Left colon (tissue), 2 donors: ENCODE measurements around the gene SLC5A3. TPM values are rescaled to one million over a fixed set of nuclear protein-coding genes. Genes with fewer than 3 reads are reported as not detected.

Source experiments
- ATAC-seq: fragments of 200-7000 bp; cut with Tn5 transposase; one replicate; pipeline ENCODE4 v1.9.1; 2020; ENCODE audit warnings: mild to moderate bottlenecking, moderate library complexity
- DNase-seq, 2 donors: peaks; one replicate each; pipeline ENCODE4 v3.0.0-alpha.2; 2020
- intact Hi-C, 2 donors: fragments of 100-400 bp; cut with DNase I in 1 of 2; cut with micrococcal nuclease in 1 of 2; formaldehyde crosslinking; loops; one replicate each; pipeline versions ENCODE4 v1.11.2 to v1.14.0; 2022; cut with DNase I, micrococcal nuclease
- total RNA-seq, 2 donors: library from RNA; stranded (reverse); fragmentation: NEBNext Ultra II Directional; extraction: Animal tissue kit (Norgen Biotek cat#: 25700); gene quantifications; one replicate each; pipeline ENCODE4 v1.2.1, GENCODE V29; 2021
- donor health status: DM: no; HTN: no; CAD: no.
- donor health status: DM: yes; HTN: yes; CAD: no.

SLC5A3 gene
- total RNA-seq, 2 donors from 2014 or later: 14.6 to 19.2 TPM

GRCh38 chr21:34091607-34092006 is 18.2 kb downstream of the SLC5A3 start:
- intact Hi-C loops: no loop called here
- DNase-seq: no peak
- no peak for ATAC-seq

GRCh38 chr21:34092262-34092921 is 19.0 kb downstream of the SLC5A3 start:
- DNase-seq (no peak), ATAC-seq (peak; percentile 82)
- intact Hi-C loops: no loop called here

GRCh38 chr21:34093083-34093482 is 19.7 kb downstream of the SLC5A3 start:
- intact Hi-C loops: no loop called here
- DNase-seq: no peak
- ATAC-seq: no peak

- ATAC-seq (no peak), DNase-seq (no peak)
- intact Hi-C loops: no loop called here
Measured at GRCh38 chr21:34094949-34095348, 21.6 kb downstream of the SLC5A3 start.

GRCh38 chr21:34097442-34097841 is 24.1 kb downstream of the SLC5A3 start:
- intact Hi-C loops: no loop called here
- no peak for DNase-seq
- ATAC-seq: no peak

- ATAC-seq (no peak), DNase-seq (no peak)
- intact Hi-C loops: no loop called here
Measured at GRCh38 chr21:34100337-34100736, 27.0 kb downstream of the SLC5A3 start.

GRCh38 chr21:34100790-34101189 is 27.4 kb downstream of the SLC5A3 start:
- ATAC-seq: no peak
- no peak for DNase-seq
- intact Hi-C loops: no loop called here

GRCh38 chr21:34105947-34106541 is 32.7 kb downstream of the SLC5A3 start:
- DNase-seq (no peak), ATAC-seq (no peak)
- intact Hi-C loops: no loop called here

GRCh38 chr21:34107606-34108005 is 34.2 kb downstream of the SLC5A3 start:
- no peak for DNase-seq
- no peak for ATAC-seq
- intact Hi-C loops: no loop called here

- no peak for ATAC-seq
- intact Hi-C loops: no loop called here
Measured at GRCh38 chr21:34109075-34109474, 35.7 kb downstream of the SLC5A3 start.

GRCh38 chr21:34110594-34111202 is 37.3 kb downstream of the SLC5A3 start:
- ATAC-seq (no peak), DNase-seq (no peak)
- intact Hi-C loops: no loop called here

More at GRCh38 chr21:34109075-34109474, 35.7 kb downstream of the SLC5A3 start:
- DNase-seq: no peak

- intact Hi-C loops: no loop called here
- no peak for ATAC-seq
- DNase-seq: no peak
Measured at GRCh38 chr21:34112316-34113033, 39.1 kb downstream of the SLC5A3 start.

GRCh38 chr21:34113842-34114241 is 40.5 kb downstream of the SLC5A3 start:
- intact Hi-C loops: no loop called here
- no peak for ATAC-seq
- DNase-seq: no peak

GRCh38 chr21:34115160-34115559 is 41.8 kb downstream of the SLC5A3 start:
- intact Hi-C loops: no loop called here
- no peak for ATAC-seq
- no peak for DNase-seq

GRCh38 chr21:34116569-34116968 is 43.2 kb downstream of the SLC5A3 start:
- ATAC-seq: peak; percentile 96
- peak in 1 of 2 donors; percentile 43 for DNase-seq
- intact Hi-C loops: no loop called here

GRCh38 chr21:34120867-34121266 is 47.5 kb downstream of the SLC5A3 start:
- no peak for DNase-seq

GRCh38 chr21:34122047-34122446 is 48.7 kb downstream of the SLC5A3 start:
- DNase-seq (peak; percentile 24 to 39), ATAC-seq (peak; percentile 89)
- intact Hi-C loops: no loop called here

More at GRCh38 chr21:34120867-34121266, 47.5 kb downstream of the SLC5A3 start:
- ATAC-seq: no peak
- intact Hi-C loops: no loop called here
